ENCODE measurements around the gene ARHGAP32.

- TF ChIP-seq CTCF (IDR thresholded peaks at IDR 0.05; ENCODE audit: poor library complexity) (no peak), EZH2 (IDR thresholded peaks at IDR 0.05; ENCODE audit: borderline replicate concordance) (no peak)
These were observed 266.9 kb downstream of the ARHGAP32 start for GRCh38 chr11:128925250-128925600.

Data from hepatocyte (in vitro differentiated cells).